ENCODE measurements around the gene MACROD2. TPM values are rescaled to one million over a fixed set of nuclear protein-coding genes. Genes with fewer than 3 reads are reported as not detected.

MACROD2 gene
- total and polyA plus RNA-seq, 2 of the 4 experiments (the other 2 are of a cell fraction), result not detected

GRCh38 chr20:14732996-14733395, 737.7 kb downstream of the MACROD2 start:
- Histone ChIP-seq H4K5ac (ENCODE audit: low read depth, low read length) (no peak overlapping the region), H3K4me2 (ENCODE audit: low read depth, low read length) (no peak overlapping the region), H2BK15ac (ENCODE audit: low read depth, low read length) (no peak overlapping the region), H3K14ac (replicated peaks; ENCODE audit: low read depth, low read length) (no peak overlapping the region), H3K4me3 (ENCODE audit: insufficient read depth, low read depth, low read length) (no peak overlapping the region), H3K23ac (ENCODE audit: low read depth, low read length) (no peak overlapping the region), H2BK5ac (ENCODE audit: low read depth, low read length, poor library complexity, severe bottlenecking) (no peak overlapping the region), H3K4me1 (ENCODE audit: control insufficient read depth, insufficient read depth, low read length) (no peaks in the 10 kb centered on the region), H3K4ac (ENCODE audit: low read depth, low read length) (no peak overlapping the region), H2BK120ac (ENCODE audit: low read depth, low read length) (no peak overlapping the region), H3K9me3 (ENCODE audit: control insufficient read depth, insufficient read depth, low read length) (no peaks in the 10 kb centered on the region), H2AK9ac (replicated peaks; ENCODE audit: low read depth, low read length, poor library complexity) (no peak overlapping the region), H4K8ac (ENCODE audit: low read depth in 2 of 2, low read length in 2 of 2) (no peak overlapping the region), H2AK5ac (ENCODE audit: low read depth, low read length) (no peak overlapping the region), H3K56ac (ENCODE audit: extremely low read depth, insufficient read depth, low read length) (no peak overlapping the region), H4K91ac (ENCODE audit: insufficient read depth, low read depth, low read length) (no peak overlapping the region), H3K9me1 (ENCODE audit: insufficient read depth, low read length) (no peaks in the 10 kb centered on the region), H3K27ac (ENCODE audit: insufficient read depth, low read length) (no peak overlapping the region), H3K18ac (ENCODE audit: low read depth, low read length) (no peak overlapping the region), H2AFZ (replicated peaks; ENCODE audit: low read length, poor library complexity) (no peak overlapping the region), H2BK20ac (ENCODE audit: low read depth, low read length) (no peak overlapping the region), H3K36me3 (ENCODE audit: control insufficient read depth, insufficient read depth, low read length) (no peaks in the 10 kb centered on the region), H3K9ac (ENCODE audit: low read depth, low read length) (no peak overlapping the region), H3K27me3 (ENCODE audit: control insufficient read depth, insufficient read depth, low read length) (no peaks in the 10 kb centered on the region), H3K79me1 (ENCODE audit: low read depth in 1 of 2, low read length in 2 of 2) (no peaks in the 10 kb centered on the region), H4K20me1 (ENCODE audit: insufficient read depth, low read length) (no peaks in the 10 kb centered on the region)
- dilution Hi-C loops (cut with HindIII; ENCODE audit: low sequenced_read_pairs, unreplicated experiment), result no loop called here
- in situ Hi-C loops (cut with MboI; ENCODE audit: low sequenced_read_pairs), result no loop called here
- ATAC-seq (ENCODE audit: low read depth) (no peak), DNase-seq (no peak)
- TF ChIP-seq POLR2A (IDR thresholded peaks at IDR 0.05; ENCODE audit: low read depth, low read length) (no peak), CTCF (conservative IDR thresholded peaks at IDR 0.05; ENCODE audit: low read depth, low read length) (no peak), NFE2L2 (IDR thresholded peaks at IDR 0.05; ENCODE audit: low read depth, low read length) (no peak)
- POLR2A ChIA-PET (ENCODE audit: unreplicated experiment), result no interaction called here
- no CpG with 5 or more reads among the region's 1 CpG for WGBS, 2 experiments (ENCODE audit: extremely low coverage in 2 of 2, insufficient read length in 1 of 2)
- intact Hi-C loops (cut with micrococcal nuclease), result no loop called here
- BruUV-seq (replicated peaks), result no TSS peak
- CTCF ChIA-PET, result interaction anchor here (1.3 kb wide), 1 partner anchor 40 kb away, joined by 3 read pairs; no protein-coding TSS in a partner anchor

Data from IMR-90 (cell line).